ENCODE results near the gene POU3F1.
A peak's percentile ranks its signal among the peaks of the same experiment; 100 is the strongest.

The POU3F1 gene

GRCh38 chr1:38006008-38006828, 40.4 kb downstream of the POU3F1 start:
- TF ChIP-seq CTCF (IDR thresholded peaks at IDR 0.05; ENCODE audit: low read depth, low read length, poor library complexity, severe bottlenecking) (no peak), EZH2phosphoT487 (IDR thresholded peaks at IDR 0.05; ENCODE audit: borderline replicate concordance, low read length) (no peak; the same call in 1 of the 2 replicates)
- Histone ChIP-seq H3K27ac (ENCODE audit: low read depth, low read length) (no peak overlapping the region), H3K27me3 (ENCODE audit: control insufficient read depth, low read length) (peaks cover 22% of the 10 kb centered on the region), H3K4me1 (ENCODE audit: control insufficient read depth, low read length) (peaks cover 16% of the 10 kb centered on the region), H3K9me2 (replicated peaks; ENCODE audit: control insufficient read depth, low read length) (no peaks in the 10 kb centered on the region), H3F3A (ENCODE audit: control insufficient read depth, insufficient read depth) (peaks cover 1% of the 10 kb centered on the region; the same call in 1 of the 2 replicates), H3K4me2 (ENCODE audit: low read length) (no peak overlapping the region), H4K20me1 (ENCODE audit: control insufficient read depth, insufficient read depth, low read depth, low read length) (no peaks in the 10 kb centered on the region), H3K79me2 (ENCODE audit: control insufficient read depth, low read length) (no peaks in the 10 kb centered on the region), H3K36me3 (ENCODE audit: control insufficient read depth, low read length) (no peaks in the 10 kb centered on the region), H3K9me3 (ENCODE audit: control insufficient read depth, insufficient read depth, low read length) (no peaks in the 10 kb centered on the region), H3K4me3 (ENCODE audit: low read length) (peak overlapping the region; percentile 46; the same call in 1 of the 2 replicates)

- Histone ChIP-seq H3K4me1 (ENCODE audit: control insufficient read depth, low read length) (peaks cover 21% of the 10 kb centered on the region), H3K79me2 (ENCODE audit: control insufficient read depth, low read length) (no peaks in the 10 kb centered on the region)
Measured at GRCh38 chr1:38005195-38006007, 41.2 kb downstream of the POU3F1 start, which contains the start of gene FHL3. FHL3 (minus strand) TSS chr1:38005514; CDS start chr1:37999412, 6,102 bp downstream.

GRCh38 chr1:38004284-38005108, 42.1 kb downstream of the POU3F1 start:
- Histone ChIP-seq H3F3A (ENCODE audit: control insufficient read depth, insufficient read depth) (no peaks in the 10 kb centered on the region), H3K79me2 (ENCODE audit: control insufficient read depth, low read length) (no peaks in the 10 kb centered on the region), H3K27me3 (ENCODE audit: control insufficient read depth, low read length) (peaks cover 22% of the 10 kb centered on the region), H3K36me3 (ENCODE audit: control insufficient read depth, low read length) (no peaks in the 10 kb centered on the region), H3K4me2 (ENCODE audit: low read length) (peak overlapping the region; percentile 66), H3K4me1 (ENCODE audit: control insufficient read depth, low read length) (peaks cover 30% of the 10 kb centered on the region), H3K4me3 (ENCODE audit: low read length) (peak overlapping the region; percentile 63), H3K9me2 (replicated peaks; ENCODE audit: control insufficient read depth, low read length) (no peaks in the 10 kb centered on the region), H4K20me1 (ENCODE audit: control insufficient read depth, insufficient read depth, low read depth, low read length) (no peaks in the 10 kb centered on the region), H3K27ac (ENCODE audit: low read depth, low read length) (no peak overlapping the region), H3K9me3 (ENCODE audit: control insufficient read depth, insufficient read depth, low read length) (no peaks in the 10 kb centered on the region)
- no peak; the same call in 1 of the 2 replicates for TF ChIP-seq EZH2phosphoT487 (IDR thresholded peaks at IDR 0.05; ENCODE audit: borderline replicate concordance, low read length)

More at GRCh38 chr1:38005195-38006007, 41.2 kb downstream of the POU3F1 start, which contains the start of gene FHL3:
- Histone ChIP-seq H4K20me1 (ENCODE audit: control insufficient read depth, insufficient read depth, low read depth, low read length) (no peaks in the 10 kb centered on the region), H3K27me3 (ENCODE audit: control insufficient read depth, low read length) (peaks cover 22% of the 10 kb centered on the region), H3K4me3 (ENCODE audit: low read length) (peak within 1 kb of the TSS; percentile 63), H3K36me3 (ENCODE audit: control insufficient read depth, low read length) (no peaks in the 10 kb centered on the region), H3K27ac (ENCODE audit: low read depth, low read length) (no peak within 1 kb of the TSS), H3K9me2 (replicated peaks; ENCODE audit: control insufficient read depth, low read length) (no peaks in the 10 kb centered on the region), H3F3A (ENCODE audit: control insufficient read depth, insufficient read depth) (no peaks in the 10 kb centered on the region), H3K4me2 (ENCODE audit: low read length) (peak within 1 kb of the TSS; percentile 66), H3K9me3 (ENCODE audit: control insufficient read depth, insufficient read depth, low read length) (no peaks in the 10 kb centered on the region)
- no peak for TF ChIP-seq EZH2phosphoT487 (IDR thresholded peaks at IDR 0.05; ENCODE audit: borderline replicate concordance, low read length)
